Glomerular visceral epithelial cell (primary cell): ENCODE measurements around the gene OR56A3.
"Not testable (repeated sequence)": the region's sequence is repeated elsewhere in the genome, so short reads cannot be mapped to it uniquely, and the experiment has no call there.

Experiments
- DNase-seq: peaks from one replicate; pipeline ENCODE4 v3.0.0-alpha.2; 2016; ENCODE audit errors: extremely low spot score

Gene OR56A3, protein sequence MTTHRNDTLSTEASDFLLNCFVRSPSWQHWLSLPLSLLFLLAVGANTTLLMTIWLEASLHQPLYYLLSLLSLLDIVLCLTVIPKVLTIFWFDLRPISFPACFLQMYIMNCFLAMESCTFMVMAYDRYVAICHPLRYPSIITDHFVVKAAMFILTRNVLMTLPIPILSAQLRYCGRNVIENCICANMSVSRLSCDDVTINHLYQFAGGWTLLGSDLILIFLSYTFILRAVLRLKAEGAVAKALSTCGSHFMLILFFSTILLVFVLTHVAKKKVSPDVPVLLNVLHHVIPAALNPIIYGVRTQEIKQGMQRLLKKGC

DNA sequence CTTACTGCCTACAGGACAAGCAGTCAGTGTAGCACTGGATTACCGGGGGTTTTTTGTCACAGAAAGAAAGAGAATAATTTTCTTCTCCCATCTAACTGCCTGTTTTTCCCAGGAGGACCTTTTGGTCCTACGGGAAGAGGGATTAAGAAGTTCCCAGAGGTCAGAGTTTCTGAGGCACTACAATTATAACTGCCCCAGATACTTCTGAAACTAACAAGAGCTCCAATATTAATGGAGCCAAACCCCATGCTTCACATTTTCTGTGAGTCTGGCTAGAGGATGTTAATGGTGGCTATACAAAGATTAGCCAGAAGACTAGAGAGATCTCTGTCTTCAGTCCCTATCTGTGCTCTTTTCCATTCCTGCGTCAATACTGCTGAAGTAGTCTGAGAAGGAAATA, at the start of gene OR56A3:
OR56A3 (plus strand) TSS at position 301 of the 400 bp plus-strand sequence. CDS start 5,096 bp downstream, outside the sequence.
- no peak for DNase-seq

DNA sequence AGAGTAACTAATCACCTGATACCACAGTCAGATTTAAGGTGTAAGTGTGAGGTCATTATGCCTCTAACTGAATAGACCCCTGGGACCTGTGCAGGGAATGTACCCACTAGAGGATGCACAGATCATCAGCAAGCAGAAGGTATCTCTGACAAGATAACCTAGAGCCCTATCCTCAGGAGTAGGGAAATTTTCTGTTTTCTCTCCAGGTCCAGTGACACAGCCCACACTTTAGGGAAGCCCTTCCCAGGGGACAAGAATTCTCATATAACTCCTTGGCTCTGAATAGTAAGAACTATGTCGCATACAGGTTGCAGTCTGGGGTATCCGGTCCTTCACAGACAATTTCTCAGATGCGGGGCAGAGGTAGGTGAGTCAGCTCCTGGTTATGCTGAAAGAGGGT, 49.1 kb upstream of the OR56A3 start, which contains the start of gene OR52E5:
OR52E5 (plus strand) TSS at position 301 of the 400 bp plus-strand sequence. CDS start 7,569 bp downstream, outside the sequence.
- DNase-seq, result no peak

DNA sequence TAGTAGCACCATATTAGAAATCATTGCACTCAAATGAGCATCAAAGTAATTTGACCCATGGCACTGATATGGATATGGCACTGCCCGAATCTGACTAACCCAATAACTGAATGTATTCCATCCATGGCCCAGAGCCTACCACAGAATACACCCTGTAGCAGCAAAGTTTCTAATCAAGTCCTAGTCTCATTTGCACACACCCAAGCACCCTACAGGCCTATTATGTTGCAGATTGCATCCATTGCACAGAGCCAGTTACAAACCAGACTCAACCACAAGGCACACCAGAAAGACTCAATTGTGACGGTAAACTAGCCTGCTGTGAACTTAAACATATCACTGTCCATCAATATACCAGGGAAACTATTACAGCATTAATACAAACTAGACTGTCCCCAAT, 42.5 kb upstream of the OR56A3 start:
- DNase-seq, result no peak

DNA sequence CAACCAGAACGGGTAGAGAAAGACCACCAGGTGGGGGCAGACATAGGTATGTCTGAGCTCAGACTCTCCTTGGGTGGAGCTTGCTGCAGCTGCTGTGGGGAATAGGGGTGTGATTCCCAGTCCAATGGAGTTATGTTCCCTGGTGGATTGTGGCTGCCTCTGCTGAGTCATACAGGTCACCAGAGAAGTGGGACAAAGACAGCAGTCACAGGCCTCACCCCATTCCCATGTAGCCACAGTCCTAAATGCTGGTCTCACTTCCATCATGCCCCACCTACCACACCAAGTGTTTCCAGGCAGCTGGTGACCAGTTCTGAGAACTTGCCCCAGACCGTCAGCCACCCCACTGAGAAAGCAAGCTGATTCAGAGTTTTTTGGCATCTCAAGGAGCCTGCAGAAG, 31.5 kb upstream of the OR56A3 start:
- DNase-seq, result no peak

DNA sequence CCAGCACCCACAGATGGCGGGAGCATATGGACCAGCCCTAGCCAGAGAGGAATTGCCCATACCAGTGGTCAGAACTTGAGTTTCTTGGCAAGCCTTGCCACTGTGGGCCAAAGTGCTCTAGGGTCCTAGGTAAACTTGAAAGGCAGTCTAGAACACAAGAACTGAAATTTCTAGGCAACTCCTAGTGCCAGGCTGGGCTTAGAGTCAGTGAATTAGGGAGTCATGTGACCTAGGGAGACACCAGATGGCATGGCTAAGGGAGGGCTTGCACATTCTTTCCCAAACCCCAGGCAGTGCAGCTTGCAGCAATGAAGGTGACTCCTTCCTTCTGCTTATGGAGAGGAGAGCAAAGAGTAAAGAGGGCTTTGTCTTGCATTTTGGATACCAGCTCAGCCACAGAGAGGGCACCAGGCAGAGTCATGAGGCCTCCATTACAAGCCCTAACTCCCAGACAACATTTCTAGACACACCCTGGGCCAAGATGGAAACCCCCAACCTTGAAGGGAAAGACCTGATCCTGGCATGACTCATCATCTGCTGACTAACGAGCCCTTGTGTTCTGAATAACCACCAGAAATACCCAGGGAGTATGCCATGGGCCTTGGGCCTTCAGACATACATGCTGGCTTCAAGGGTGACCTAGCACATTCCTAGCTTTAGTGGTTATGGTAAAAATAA, 19.2 kb upstream of the OR56A3 start:
- DNase-seq, result peak; percentile 24

DNA sequence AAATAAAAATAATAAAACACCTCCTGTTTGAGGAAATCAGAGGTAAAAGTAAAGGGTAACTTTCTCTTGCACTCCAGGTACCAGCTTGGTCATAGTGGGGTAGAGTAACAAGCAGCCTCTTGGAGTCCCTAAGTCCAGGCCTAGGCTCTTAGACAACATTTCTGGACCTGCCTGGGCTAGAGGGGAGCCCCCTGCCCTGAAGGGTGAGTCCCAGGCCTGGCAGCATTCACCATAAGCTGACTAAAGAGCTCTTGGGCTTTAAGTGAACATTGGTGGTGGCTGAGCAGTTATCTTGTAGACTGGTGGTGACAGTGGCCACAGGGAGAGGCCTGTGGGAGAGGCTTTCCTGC, 18.6 kb upstream of the OR56A3 start:
- DNase-seq, result no peak

DNA sequence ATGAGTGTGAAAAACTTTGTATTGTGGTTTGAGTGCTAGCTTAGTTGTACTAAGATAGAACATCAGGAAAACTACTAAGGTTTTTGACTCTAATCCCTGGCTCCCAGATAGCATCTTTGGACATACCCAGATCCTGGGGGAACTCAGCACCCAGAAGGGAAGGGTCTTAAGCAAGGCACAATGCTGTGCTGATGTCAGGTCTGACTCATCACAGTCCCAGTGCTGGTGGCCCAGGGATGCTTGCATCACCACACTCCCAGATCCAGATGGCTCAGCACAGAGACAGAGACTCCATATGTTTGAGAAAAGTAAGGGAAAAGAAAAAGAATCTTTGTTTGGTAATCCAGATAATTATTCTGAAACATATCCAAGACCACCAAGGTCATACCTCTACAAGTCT, 18.3 kb upstream of the OR56A3 start:
- no peak for DNase-seq

DNA sequence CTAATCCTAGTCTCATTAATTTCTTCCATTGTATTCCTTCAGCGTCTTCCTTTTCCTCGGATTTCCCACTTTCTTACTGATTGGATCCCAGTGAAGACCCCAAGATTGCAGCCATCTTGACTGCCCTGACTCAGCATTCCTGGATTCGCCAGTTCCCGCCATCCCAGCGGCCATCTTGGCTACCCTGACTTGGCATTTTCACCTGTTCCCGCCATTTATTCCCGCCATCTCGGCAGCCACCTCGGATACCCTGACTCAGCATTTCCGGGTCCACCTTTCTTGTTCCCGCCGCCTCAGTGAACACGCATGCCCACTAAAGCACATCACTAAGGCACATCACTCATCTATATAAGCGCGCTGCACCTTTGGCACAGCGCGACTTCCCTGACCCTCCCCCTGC, 13.8 kb upstream of the OR56A3 start:
- DNase-seq, result no peak

DNA sequence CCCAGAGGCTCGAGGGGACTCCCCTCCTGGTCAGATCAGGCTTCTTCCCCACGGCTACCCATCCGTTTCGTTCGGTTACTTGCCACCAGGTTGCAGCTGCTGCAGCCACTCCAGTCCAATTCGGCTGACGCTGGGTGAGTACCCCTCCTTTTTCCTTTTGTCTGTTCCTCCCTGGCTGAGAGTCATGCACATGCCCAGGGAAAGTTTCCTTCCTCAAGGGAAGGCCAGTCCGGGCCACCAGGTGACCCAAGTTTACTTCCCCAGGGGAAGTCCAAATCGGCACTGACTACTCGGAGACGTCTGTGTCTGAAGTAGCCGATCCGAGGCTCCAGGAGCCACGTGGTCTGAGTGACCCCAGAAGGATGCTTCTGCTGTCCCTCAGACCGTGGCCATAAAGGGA, 13.2 kb upstream of the OR56A3 start:
- no peak for DNase-seq

DNA sequence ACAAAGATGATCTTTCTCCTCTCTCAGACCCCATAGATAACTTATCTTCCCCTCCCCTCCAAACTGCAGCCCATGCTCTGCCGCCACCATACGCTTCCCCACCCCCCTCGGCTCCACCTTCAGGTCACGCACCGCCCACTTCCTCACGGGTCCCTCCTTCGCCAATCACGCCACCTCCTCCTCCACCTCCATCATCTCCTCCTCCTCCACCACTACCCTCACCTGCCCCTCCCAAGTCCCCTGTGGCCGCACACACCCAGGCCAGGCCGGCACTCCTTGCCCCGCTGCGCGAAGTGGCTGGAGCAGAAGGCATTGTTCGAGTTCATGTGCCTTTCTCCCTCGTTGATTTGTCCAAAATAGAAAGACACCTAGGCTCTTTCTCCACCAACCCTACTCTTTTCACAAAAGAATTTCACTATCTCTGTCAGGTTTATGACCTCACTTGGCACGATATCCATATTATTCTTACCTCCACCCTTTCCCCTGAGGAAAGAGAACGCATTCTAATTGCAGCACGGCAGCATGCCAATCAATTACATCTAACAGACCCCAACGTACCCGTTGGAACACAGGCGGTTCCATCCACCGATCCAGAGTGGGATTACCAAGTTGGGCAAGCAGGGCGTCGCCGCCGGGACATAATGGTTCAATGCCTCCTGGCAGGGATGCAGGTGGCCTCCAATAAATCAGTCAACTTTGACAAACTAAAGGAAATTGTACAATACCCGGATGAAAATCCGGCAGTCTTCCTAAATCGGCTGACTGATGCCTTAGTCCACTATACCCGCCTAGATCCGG, 12.3 kb upstream of the OR56A3 start:
- no peak for DNase-seq

DNA sequence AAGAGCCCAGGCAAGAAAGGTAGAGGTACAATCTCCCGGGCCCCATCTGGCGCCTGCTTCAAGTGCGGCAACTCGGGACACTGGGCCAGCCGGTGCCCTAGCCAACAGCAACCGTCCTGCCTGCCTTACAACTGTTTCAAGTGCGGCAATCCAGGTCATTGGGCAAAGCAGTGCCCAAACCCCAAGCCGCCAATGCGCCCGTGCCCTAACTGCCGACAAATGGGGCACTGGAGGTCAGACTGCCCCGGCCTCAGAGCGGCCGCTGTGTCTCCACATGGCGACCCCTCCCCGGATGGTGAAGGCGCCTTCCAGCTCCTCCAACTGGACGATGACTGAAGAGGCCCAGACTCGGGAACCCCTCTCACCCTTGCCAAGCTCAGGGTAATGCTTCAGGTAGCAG, 11.4 kb upstream of the OR56A3 start:
- no peak for DNase-seq

DNA sequence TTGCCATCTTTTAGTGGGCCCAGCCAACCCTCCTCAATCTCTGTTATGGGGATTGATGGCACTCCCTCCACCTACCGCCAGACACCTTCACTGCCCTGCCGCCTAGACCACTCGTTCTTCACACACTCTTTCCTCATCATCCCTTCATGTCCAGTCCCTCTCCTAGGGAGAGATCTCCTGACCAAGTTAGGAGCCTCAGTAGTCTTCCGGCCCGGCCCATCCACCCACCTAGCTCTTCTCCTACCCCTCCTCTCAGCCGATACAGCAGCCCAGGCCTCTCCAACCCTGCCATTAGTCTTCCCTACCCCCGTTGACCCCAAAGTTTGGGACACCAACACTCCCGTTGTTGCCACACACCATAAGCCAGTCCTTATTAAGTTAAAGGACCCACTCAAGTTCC, 11.0 kb upstream of the OR56A3 start:
- DNase-seq, result no peak

DNA sequence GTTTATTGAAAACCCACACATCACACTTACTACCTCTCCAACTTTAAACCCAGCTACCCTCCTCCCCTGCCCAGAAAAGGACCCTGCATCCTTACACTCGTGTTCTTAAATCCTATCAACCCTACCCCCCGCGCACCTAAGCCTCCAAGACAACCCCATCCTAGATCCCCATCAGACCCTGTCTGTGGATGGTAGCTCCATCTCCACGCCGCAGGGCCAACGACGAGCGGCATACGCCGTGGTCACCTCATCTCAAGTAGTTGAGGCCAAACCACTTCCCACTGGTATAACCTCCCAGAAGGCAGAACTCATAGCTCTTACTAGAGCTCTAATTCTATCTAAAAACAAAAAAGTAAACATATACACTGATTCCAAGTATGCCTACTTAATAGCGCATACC, 9.4 kb upstream of the OR56A3 start:
- no peak for DNase-seq

DNA sequence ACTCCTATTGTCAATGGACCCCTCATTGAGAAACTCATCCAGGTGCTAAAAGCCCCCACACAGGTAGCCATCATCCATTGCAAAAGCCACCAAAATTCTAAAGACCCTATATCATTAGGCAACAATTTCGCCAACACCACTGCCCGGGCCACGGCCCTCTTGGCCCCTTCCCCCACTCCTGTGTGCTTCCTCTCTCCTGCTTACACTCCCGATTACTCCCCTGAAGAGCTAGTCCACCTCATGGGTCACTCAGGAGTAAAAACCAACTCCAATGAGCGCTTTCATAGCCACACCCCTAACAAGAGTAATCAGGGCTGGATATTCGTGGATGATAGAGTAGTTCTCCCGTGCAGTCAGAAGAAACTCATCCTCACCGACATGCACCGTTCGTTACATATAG, 8.9 kb upstream of the OR56A3 start:
- no peak for DNase-seq

DNA sequence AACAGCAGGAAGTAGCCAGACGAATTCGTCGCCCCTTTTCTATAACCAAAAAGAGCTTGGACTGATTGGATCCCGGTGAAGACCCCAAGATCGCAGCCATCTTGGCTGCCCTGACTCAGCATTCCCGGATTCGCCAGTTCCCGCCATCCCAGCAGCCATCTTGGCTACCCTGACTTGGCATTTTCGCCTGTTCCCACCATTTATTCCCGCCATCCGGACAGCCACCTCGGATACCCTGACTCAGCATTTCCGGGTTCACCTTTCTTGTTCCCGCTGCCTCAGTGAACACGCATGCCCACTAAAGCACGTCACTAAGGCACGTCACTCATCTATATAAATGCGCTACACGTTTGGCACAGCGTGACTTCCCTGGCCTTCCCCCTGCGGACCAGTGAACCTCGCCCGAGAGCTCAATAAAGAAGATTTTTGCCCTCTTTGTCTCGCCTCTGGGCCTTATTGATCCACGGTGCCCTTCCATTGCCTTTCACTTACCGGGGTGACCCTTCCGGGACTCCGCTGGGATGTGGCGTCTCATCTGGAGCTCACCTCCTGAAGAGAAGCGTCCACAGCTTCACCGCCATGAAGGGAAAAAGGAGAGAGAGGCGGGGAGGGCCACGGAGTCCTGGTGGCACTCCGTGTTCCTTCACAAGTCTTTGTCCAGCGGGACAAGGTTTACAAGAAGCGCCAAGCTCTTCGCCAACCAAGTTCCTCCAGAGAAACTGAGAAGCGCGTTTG, 4.0 kb upstream of the OR56A3 start:
- no peak for DNase-seq

DNA sequence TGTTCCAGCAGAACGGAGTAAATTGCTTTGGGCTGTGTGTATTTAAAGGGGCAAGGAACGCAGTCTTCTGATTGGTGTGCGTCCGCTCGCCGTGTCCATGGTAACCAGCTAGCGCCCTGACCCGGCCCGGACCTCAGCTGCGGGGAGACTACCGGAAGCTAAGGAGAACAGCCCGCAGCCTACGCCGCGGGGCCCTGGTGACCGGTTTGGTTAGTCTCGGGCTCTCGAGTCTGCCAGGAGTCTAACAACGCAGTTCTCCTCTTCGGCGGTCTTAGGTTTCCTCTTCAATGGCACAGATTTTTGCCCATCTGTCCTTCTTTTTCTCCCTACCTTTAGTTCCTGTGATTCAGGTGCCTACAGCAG, 3.5 kb upstream of the OR56A3 start:
- DNase-seq, result no peak

DNA sequence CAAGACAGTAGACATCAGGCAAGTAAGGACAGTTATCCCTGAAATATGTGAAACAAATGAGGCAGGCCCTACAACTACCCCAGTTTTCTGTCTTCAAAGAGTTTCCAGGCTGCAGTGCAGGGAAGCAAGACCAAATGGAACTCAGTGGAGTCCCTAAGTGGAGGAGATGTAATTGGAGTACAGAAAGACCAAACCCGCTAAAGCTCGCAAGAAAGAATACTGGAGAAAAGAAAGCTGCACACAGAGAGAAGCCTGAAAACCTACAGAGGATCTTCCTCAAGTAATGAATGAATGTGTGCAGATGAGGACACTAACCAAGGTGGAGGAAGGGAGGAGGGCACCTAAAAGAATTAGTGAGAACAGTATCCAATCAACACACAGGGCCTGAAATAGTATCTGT, 1.3 kb upstream of the OR56A3 start:
- DNase-seq, result no peak

DNA sequence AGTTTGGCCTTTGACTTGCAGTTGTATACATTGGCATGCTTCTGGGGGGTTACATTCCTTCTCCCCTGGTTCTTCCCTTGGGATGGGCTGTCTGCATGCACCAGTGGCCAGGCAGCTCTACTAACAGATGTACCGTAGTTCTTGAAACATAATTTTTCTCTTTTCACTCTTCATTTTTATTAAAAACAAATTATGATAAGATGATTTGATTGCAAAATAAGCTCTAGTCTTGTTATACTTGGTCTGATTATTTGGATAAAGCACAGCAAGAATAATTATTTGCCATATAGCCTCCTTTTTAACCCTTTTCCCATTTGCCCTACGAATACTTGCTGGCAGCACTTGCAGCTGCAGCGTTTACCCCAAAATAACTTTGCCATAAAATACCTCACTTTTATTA, 13.5 kb downstream of the OR56A3 start:
- no peak for DNase-seq

DNA sequence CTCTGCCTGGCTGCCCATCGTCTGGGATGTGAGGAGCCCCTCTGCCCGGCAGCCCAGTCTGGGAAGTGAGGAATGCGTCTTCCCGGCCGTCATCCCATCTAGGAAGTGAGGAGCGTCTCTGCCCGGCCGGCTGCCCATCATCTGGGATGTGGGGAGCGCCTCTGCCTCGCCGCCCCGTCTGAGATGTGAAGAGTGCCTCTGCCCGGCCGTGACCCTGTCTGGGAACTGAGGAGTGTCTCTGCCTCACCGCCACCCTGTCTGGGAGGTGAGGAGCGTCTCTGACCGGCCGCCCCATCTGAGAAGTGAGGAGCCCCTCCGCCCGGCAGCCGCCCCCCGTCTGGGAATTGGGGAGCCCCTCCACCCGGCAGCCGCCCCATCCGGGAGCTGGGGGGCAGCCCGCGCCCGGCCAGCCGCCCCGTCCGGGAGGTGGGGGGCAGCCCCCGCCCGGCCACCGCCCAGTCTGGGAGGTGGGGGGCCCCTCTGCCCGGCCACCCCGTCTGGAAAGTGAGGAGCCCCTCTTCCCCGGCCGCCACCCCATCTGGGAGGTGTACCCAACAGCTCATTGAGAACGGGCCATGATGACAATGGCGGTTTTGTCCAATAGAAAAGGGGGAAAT, 18.8 kb downstream of the OR56A3 start:
- DNase-seq, result not testable (repeated sequence)

DNA sequence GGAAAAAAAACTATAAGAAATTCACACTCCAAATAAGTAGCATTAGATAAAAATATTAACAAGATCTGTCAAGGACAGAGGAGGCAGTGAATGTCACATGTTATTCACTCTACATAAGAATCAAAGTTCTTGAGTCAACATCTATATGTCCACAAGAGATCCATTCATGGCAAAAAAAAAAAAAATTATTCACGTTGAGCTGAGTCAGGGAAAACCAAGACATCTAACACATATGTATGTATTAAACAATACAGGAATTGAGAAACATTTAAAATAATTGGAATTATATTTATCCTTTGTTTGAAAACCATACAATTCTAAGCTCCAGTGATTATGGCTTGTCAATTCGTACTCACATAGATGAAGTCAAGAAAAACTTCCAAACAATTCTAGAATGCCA, 24.9 kb downstream of the OR56A3 start:
- no peak for DNase-seq

DNA sequence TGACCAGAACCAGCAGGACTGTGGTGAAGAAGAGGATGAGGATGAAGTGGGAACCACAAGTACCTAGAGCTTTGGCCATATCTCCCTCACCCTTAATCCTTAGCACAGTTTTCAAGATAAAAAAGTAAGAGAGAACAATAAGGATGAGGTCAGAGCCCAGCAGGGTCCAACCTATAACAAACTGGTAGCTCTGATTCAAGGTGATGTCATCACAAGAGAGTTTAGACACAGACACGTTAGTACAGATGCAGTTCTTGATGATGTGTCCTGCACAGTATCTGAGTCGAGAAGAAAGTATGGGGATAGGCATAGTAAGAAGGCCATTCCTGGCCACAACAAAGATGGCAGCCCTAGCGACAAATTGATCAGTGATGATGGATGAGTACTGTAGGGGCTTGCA, 25.7 kb downstream of the OR56A3 start:
- no peak for DNase-seq

DNA sequence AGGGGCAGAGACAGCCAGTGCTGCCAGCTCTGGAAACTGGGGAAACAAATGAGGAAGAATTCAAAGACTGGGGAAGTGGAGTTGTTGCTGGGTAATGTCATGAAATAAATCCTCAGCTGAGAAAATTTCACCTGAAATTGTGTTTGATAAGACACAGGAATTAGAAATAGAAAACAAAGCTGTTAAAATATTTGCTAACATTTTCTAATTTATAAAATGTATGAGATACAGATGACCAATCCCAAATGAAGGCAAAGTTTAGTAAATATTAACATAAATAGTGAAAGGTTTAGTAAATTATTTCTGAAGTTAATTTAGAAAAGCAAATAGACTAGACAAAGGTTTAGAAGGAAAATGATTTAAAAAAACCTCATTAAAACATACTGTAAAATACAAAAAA, 26.3 kb downstream of the OR56A3 start, which contains the start of gene OR56A5:
OR56A5 (minus strand) TSS at position 101 of the 400 bp plus-strand sequence; CDS start at position 101, 0 bp downstream.
- DNase-seq, result no peak
